H7 (cell line): ENCODE measurements around the gene NEIL3. TPM values are rescaled to one million over a fixed set of nuclear protein-coding genes. Genes with fewer than 3 reads are reported as not detected.

Source experiments
- DNase-seq: peaks from one replicate; pipeline ENCODE4 v3.0.0; 2012
- H3K27me3 ChIP-seq: 2 replicates; pipeline ENCODE4 v1.6.0; 2011; ENCODE audit warnings: mild to moderate bottlenecking, low read length; ENCODE audit not compliant: control insufficient read depth, insufficient read depth
- H3K36me3 ChIP-seq: replicated peaks from 2 replicates; pipeline ENCODE4 v1.5.1; 2011; ENCODE audit warnings: low read length; ENCODE audit not compliant: control insufficient read depth, insufficient read depth
- H3K4me3 ChIP-seq: 2 replicates; pipeline ENCODE4 v1.5.1; 2011; ENCODE audit warnings: low read depth, mild to moderate bottlenecking, control low read depth, low read length, moderate library complexity; ENCODE audit not compliant: insufficient read depth
- total RNA-seq: library from RNA; depleted of rRNA; stranded (reverse); fragments of >200 nt; shearing (Covaris generic); gene quantifications from 2 replicates; pipeline ENCODE4 v1.2.3, GENCODE V29; 2014; rRNA removed

NEIL3 gene
- 7.8 and 8.8 TPM in 2 replicates for total RNA-seq

GRCh38 chr4:177309522-177310371 lies at the start of gene NEIL3:
NEIL3 (plus strand) TSS chr4:177309874; CDS start chr4:177309954, 80 bp downstream.
- Histone ChIP-seq H3K27me3 (no peaks in the 10 kb centered on the region), H3K36me3 (no peaks in the 10 kb centered on the region), H3K4me3 (peak within 1 kb of the TSS; percentile 82)
- DNase-seq = peak; percentile 89

- Histone ChIP-seq H3K4me3 (no peak overlapping the region), H3K27me3 (no peaks in the 10 kb centered on the region), H3K36me3 (no peaks in the 10 kb centered on the region)
- no peak for DNase-seq
Measured at GRCh38 chr4:177263818-177264217, 45.9 kb upstream of the NEIL3 start.

DNA sequence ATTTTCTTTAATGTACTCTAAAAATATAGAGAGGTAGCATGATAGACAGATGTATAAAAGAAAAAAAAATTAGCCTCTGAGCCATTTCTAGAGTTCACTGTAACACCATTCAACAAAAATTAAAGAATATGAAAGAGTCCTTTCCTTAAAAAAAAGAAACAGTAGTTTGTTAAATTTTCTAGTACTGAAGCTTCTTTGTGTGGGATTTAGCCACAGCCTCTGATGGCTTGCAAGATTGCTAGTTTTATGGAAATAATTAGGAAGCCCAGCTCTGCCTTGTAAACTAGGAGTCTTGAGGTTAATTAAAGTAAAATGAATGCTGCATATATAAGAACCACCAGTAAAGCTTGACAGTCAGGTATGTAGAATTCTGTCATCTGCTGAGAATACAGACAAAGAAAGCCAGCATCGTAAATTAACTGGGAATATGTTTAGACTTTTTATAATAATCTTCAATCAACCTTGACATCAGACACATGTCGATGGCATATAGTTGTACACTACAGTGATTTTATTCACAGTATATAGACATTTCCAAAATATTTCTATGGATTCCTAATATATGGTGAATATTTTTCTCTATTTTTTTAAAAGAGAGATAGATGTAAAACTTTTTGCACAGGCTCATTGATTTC lies 44.8 kb upstream of the NEIL3 start:
- Histone ChIP-seq H3K36me3 (no peaks in the 10 kb centered on the region), H3K4me3 (no peak overlapping the region)
- no peak for DNase-seq

DNA sequence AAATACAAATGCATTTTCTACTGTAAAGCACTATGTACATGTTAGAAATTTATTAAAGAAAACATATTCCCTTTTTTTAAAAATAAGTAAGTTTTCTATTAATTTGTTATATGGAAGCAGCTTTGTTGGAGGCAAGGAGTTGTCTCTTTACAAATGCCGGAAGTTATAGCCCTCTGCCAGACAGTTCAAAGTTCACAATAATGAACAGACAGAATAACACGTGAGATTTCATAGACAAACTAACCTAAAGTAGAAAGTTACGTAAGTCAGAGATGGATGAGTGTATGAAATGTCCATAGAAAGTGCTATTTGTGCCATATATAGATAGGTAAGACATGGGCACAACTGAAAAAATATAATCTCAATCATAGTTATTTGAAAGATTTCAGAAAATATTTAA lies 43.9 kb upstream of the NEIL3 start:
- no peaks in the 10 kb centered on the region for H3K36me3 ChIP-seq
- H3K4me3 ChIP-seq = no peak overlapping the region
- H3K27me3 ChIP-seq = no peaks in the 10 kb centered on the region
- DNase-seq = no peak

More for the DNA sequence above, 44.8 kb upstream of the NEIL3 start:
- no peaks in the 10 kb centered on the region for H3K27me3 ChIP-seq

- H3K27me3 ChIP-seq = no peaks in the 10 kb centered on the region
- H3K4me3 ChIP-seq = no peak overlapping the region
Measured at GRCh38 chr4:177266506-177266905, 43.2 kb upstream of the NEIL3 start.

GRCh38 chr4:177267911-177268310 lies 41.8 kb upstream of the NEIL3 start:
- Histone ChIP-seq H3K36me3 (no peaks in the 10 kb centered on the region), H3K27me3 (no peaks in the 10 kb centered on the region), H3K4me3 (no peak overlapping the region)
- no peak for DNase-seq

More at GRCh38 chr4:177266506-177266905, 43.2 kb upstream of the NEIL3 start:
- H3K36me3 ChIP-seq = no peaks in the 10 kb centered on the region
- DNase-seq = no peak

- no peaks in the 10 kb centered on the region for H3K36me3 ChIP-seq
- no peak overlapping the region for H3K4me3 ChIP-seq
- no peak for DNase-seq
- H3K27me3 ChIP-seq = no peaks in the 10 kb centered on the region
Measured at GRCh38 chr4:177271091-177271490, 38.6 kb upstream of the NEIL3 start.

DNA sequence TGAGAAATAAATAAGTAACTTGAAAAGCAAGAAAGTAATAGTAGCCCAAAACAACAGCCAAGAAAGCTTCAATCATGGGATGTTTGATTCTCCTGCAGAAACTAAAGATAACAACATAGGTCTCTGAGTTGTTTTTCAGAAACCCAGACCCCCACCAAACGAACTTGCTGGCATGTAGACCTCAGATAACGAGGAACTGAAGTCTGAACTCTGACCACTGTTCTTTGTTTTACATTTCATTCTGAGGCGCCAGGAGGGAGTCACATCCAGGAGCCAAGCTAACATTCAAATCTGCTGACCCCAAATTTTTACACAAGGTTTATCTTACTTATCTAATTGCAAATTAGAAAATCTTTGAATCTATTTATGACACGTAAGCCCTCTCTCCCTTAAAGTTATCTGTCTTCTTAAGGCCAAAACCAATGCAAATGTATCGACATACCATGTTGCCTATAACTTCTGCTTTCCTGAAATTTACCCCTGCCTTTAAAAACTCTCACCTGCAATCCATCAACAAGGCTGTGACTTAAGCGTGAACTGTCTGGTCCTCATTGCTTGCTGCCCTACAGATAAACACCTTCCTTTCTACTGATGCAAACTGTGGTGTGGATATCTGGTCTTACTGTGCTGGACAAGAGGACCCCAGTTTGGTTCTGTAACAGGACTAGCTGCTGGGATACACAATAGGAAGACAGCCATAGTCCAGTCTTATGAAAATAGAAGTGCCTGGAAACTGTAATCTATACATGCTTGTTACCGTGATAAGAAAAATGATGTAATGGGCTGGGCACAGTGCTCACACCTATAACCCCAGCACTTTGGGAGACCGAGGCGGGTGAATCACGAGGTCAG lies 37.5 kb upstream of the NEIL3 start:
- no peak for DNase-seq
- Histone ChIP-seq H3K4me3 (no peak overlapping the region), H3K36me3 (no peaks in the 10 kb centered on the region), H3K27me3 (no peaks in the 10 kb centered on the region)

DNA sequence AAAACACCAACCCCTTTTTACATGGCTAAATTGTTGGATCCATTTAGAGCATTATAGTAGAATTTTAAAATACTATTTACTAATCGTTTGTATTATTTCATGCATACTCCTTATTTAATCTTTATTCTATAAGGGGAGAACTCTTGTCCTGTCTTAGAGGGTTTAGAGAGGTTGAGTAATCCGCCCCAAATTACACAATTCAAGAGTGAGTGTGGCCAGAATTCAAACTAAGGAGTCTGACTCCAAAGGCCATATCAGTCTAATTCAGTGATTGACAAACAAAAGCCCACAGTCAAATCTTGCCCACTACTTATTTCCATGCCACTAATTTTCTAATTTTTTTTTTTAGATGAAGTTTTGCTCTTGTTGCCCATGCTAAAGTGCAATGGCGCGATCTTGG lies 33.7 kb upstream of the NEIL3 start:
- Histone ChIP-seq H3K27me3 (no peaks in the 10 kb centered on the region), H3K36me3 (no peaks in the 10 kb centered on the region), H3K4me3 (no peak overlapping the region)
- DNase-seq = no peak

- no peaks in the 10 kb centered on the region for H3K27me3 ChIP-seq
- no peak for DNase-seq
- H3K36me3 ChIP-seq = no peaks in the 10 kb centered on the region
- no peak overlapping the region for H3K4me3 ChIP-seq
Measured at GRCh38 chr4:177281351-177281909, 28.2 kb upstream of the NEIL3 start.

GRCh38 chr4:177282284-177282835 lies 27.3 kb upstream of the NEIL3 start:
- no peak overlapping the region for H3K4me3 ChIP-seq
- no peaks in the 10 kb centered on the region for H3K27me3 ChIP-seq

GRCh38 chr4:177283167-177283566 lies 26.5 kb upstream of the NEIL3 start:
- Histone ChIP-seq H3K4me3 (no peak overlapping the region), H3K36me3 (no peaks in the 10 kb centered on the region), H3K27me3 (no peaks in the 10 kb centered on the region)
- DNase-seq = no peak

More at GRCh38 chr4:177282284-177282835, 27.3 kb upstream of the NEIL3 start:
- no peak for DNase-seq
- H3K36me3 ChIP-seq = no peaks in the 10 kb centered on the region

GRCh38 chr4:177285953-177286352 lies 23.7 kb upstream of the NEIL3 start:
- DNase-seq = no peak
- Histone ChIP-seq H3K36me3 (no peaks in the 10 kb centered on the region), H3K27me3 (no peaks in the 10 kb centered on the region), H3K4me3 (no peak overlapping the region)

DNA sequence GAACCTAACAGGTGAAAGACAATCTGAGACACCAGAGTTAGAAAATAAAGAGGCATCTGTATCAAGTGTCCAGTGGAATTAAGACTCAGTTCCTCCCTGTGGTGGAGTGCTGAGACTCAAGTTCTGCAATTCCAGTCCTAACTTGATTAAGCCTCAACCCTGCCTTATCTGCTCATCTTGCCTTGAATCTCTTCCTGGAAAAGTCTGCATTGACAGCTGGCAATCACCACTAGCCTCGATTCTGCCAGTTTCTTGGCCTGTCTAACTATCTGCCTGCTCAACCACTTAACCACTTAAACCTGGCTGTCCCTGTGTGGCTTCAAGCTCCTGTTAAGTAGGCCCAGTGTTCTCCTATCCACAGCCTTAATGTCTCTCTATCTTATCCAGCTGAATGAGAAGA lies 22.4 kb upstream of the NEIL3 start:
- Histone ChIP-seq H3K36me3 (no peaks in the 10 kb centered on the region), H3K4me3 (no peak overlapping the region), H3K27me3 (no peaks in the 10 kb centered on the region)
- no peak for DNase-seq
